Spleen (tissue), 11 donors: ENCODE measurements around the gene PARD3. TPM values are rescaled to one million over a fixed set of nuclear protein-coding genes. Genes with fewer than 3 reads are reported as not detected.

Experiments
- DNase-seq: peaks from one replicate; pipeline ENCODE4 v3.0.0-alpha.2; 2020
- H3K27ac ChIP-seq, 8 donors: fragments of 200-600 bp; sonication (generic) in 7 of 8; 1 replicate in 4 of 8; 2 replicates in 4 of 8; pipeline versions ENCODE4 v1.5.0 to v1.8.0; 2016 to 2021; ENCODE audit warnings: inconsistent platforms in 4 of 8, mild to moderate bottlenecking in 4 of 8, moderate library complexity in 1 of 8
- H3K27me3 ChIP-seq, 7 donors: fragments of 200-600 bp; sonication (generic) in 6 of 7; replicated peaks in 1 of 7; 1 replicate in 4 of 7; 2 replicates in 3 of 7; pipeline versions ENCODE4 v1.5.0 to v1.8.0; 2016 to 2021; ENCODE audit warnings: inconsistent platforms in 3 of 7, mild to moderate bottlenecking in 1 of 7
- H3K36me3 ChIP-seq, 6 donors: fragments of 200-600 bp; sonication (generic) in 5 of 6; 1 replicate in 4 of 6; 2 replicates in 2 of 6; pipeline versions ENCODE4 v1.5.0 to v1.8.0; 2016 to 2021; ENCODE audit warnings: inconsistent platforms in 2 of 6
- H3K4me1 ChIP-seq, 6 donors: fragments of 200-600 bp; sonication (generic) in 5 of 6; 1 replicate in 3 of 6; 2 replicates in 3 of 6; pipeline versions ENCODE4 v1.5.0 to v1.8.0; 2016 to 2021; ENCODE audit warnings: inconsistent platforms in 3 of 6
- H3K4me3 ChIP-seq, 8 donors: fragments of 200-600 bp; sonication (generic) in 7 of 8; 1 replicate in 4 of 8; 2 replicates in 4 of 8; pipeline versions ENCODE4 v1.5.0 to v1.8.0; 2016 to 2021; ENCODE audit warnings: inconsistent platforms in 4 of 8, mild to moderate bottlenecking in 4 of 8, moderate library complexity in 2 of 8
- H3K9me3 ChIP-seq, 8 donors: fragments of 200-600 bp; sonication (generic) in 7 of 8; 1 replicate in 4 of 8; 2 replicates in 4 of 8; pipeline versions ENCODE4 v1.5.0 to v1.8.0; 2016 to 2021; ENCODE audit warnings: inconsistent platforms in 4 of 8
- CTCF ChIP-seq, 11 experiments: fragments of 200-600 bp in 7 of 11; fragments of 450-650 bp in 4 of 11; sonication (generic) in 4 of 11; IDR thresholded peaks in 8 of 11; conservative IDR thresholded peaks in 3 of 11; 1 replicate in 7 of 11; 2 replicates in 4 of 11; pipeline versions ENCODE4 v1.4.0 to v1.8.0; 2016 to 2021; ENCODE audit warnings: antibody characterized with exemption in 11 of 11, inconsistent platforms in 4 of 11, mild to moderate bottlenecking in 1 of 11
- POLR2A ChIP-seq, 3 donors: fragments of 450-650 bp; IDR thresholded peaks; one replicate each; pipeline ENCODE4 v1.5.1; 2017; ENCODE audit warnings: antibody characterized with exemption in 3 of 3, mild to moderate bottlenecking in 1 of 3
- POLR2AphosphoS5 ChIP-seq, 3 donors: sonication (generic); formaldehyde crosslinking; IDR thresholded peaks; one replicate each; pipeline ENCODE4 v1.5.1; 2017; ENCODE audit warnings: antibody characterized with exemption in 3 of 3
- WGBS, 5 donors: extraction: QIAGEN DNeasy Blood & Tissue Kit in 3 of 5; methylation state at CpG; one replicate each; pipeline versions ENCODE4 v1.1.5 to v1.1.7; 2013 to 2018; 5-methylcytosine and 5-hydroxymethylcytosine counted together
- intact Hi-C: fragments of 100-400 bp; cut with DNase I; formaldehyde crosslinking; loops from one replicate; pipeline ENCODE4 v1.15.0; 2023; ENCODE audit warnings: low total_unique reads
- polyA plus RNA-seq, 3 donors: library from polyadenylated mRNA; stranded (reverse); fragments of 200-250 nt; gene quantifications; one replicate each; pipeline ENCODE4 v1.2.1, GENCODE V29; 2013
- total RNA-seq, 7 donors: library from RNA; depleted of rRNA in 3 of 7; stranded (reverse); fragments of >200 nt in 3 of 7; fragmentation: NEBNext Ultra II Directional in 4 of 7; extraction: Animal tissue kit (Norgen Biotek cat#: 25700) in 4 of 7; gene quantifications; one replicate each; pipeline versions ENCODE4 v1.1.0 to v1.2.1, GENCODE V29; 2016 to 2021
- donor health status: healthy with polysubstance abuse.
- donor health status: DM: no; HTN: no; CAD: no; lungs with moderate emphysema.
- donor health status: DM: no; HTN: no; CAD: no.
- donor health status: Bipolar disorder and iron deficiency.
- donor health status: healthy.
- donor health status: DM: no; HTN: no; CAD: no.
- donor health status: DM: yes; HTN: yes; CAD: no.

The PARD3 gene
- total and polyA plus RNA-seq, 10 donors: 2.8 to 18.9 (median 10.8) TPM

- no peak overlapping the region for H3K4me3 ChIP-seq
- WGBS, 5 donors: 61 to 76% (median 64%) methylated on average over 6 of the region's 6 CpGs
Observed at GRCh38 chr10:34374356-34375045, 440.6 kb downstream of the PARD3 start.

DNA sequence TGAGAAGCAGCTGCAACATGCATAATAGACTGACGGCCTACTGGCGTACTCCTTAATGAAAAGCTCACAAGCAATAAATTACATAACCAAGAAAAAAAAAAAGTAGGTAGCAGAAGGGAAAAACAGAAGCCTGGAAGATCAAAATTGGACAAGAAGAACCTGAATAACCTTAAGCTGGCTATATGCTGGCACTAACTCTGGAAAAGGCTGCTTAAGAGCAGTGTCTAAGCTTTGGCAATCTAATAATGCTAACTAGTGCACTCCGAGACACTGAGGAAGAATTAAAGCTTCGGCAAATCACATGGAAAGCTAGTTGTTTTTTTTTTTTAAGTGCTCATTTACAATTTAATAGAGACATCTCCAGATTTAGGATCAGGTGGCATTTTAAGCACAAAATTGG lies 441.9 kb downstream of the PARD3 start:
- Histone ChIP-seq H3K9me3 (peaks cover 0 to 6% (median 0%) of the 10 kb centered on the region in 8 donors), H3K4me3 (no peak overlapping the region), H3K36me3 (no peaks in the 10 kb centered on the region), H3K4me1 (no peaks in the 10 kb centered on the region), H3K27me3 (no peaks in the 10 kb centered on the region), H3K27ac (no peak overlapping the region)
- DNase-seq: no peak
- TF ChIP-seq CTCF (IDR thresholded peaks at IDR 0.05 in 8 of 11, conservative IDR thresholded peaks at IDR 0.05 in 3 of 11): no peak
- TF ChIP-seq POLR2AphosphoS5 (IDR thresholded peaks at IDR 0.05): no peak
- TF ChIP-seq POLR2A (IDR thresholded peaks at IDR 0.05): no peak
- WGBS, 5 donors: 91 to 93% (median 91%) methylated on average over 4 of the region's 4 CpGs
- intact Hi-C loops: no loop called here

More at GRCh38 chr10:34374356-34375045, 440.6 kb downstream of the PARD3 start:
- Histone ChIP-seq H3K4me1 (no peaks in the 10 kb centered on the region), H3K27ac (no peak overlapping the region), H3K27me3 (no peaks in the 10 kb centered on the region), H3K36me3 (no peaks in the 10 kb centered on the region), H3K9me3 (peaks cover 0 to 6% (median 0%) of the 10 kb centered on the region in 8 donors)
- no peak for TF ChIP-seq CTCF (IDR thresholded peaks at IDR 0.05 in 8 of 11, conservative IDR thresholded peaks at IDR 0.05 in 3 of 11)
- DNase-seq: no peak
- intact Hi-C loops: no loop called here

GRCh38 chr10:34372509-34372908 lies 442.6 kb downstream of the PARD3 start:
- H3K36me3 ChIP-seq: no peaks in the 10 kb centered on the region
- no peaks in the 10 kb centered on the region for H3K27me3 ChIP-seq
- H3K4me3 ChIP-seq: no peak overlapping the region
- TF ChIP-seq POLR2A (IDR thresholded peaks at IDR 0.05) (no peak), CTCF (IDR thresholded peaks at IDR 0.05 in 8 of 11, conservative IDR thresholded peaks at IDR 0.05 in 3 of 11) (no peak), POLR2AphosphoS5 (IDR thresholded peaks at IDR 0.05) (no peak)
- DNase-seq: no peak
- H3K4me1 ChIP-seq: no peaks in the 10 kb centered on the region
- no peak overlapping the region for H3K27ac ChIP-seq
- intact Hi-C loops: no loop called here
- peaks cover 0 to 6% (median 0%) of the 10 kb centered on the region in 8 donors for H3K9me3 ChIP-seq

- no peaks in the 10 kb centered on the region for H3K27me3 ChIP-seq
- no peak for DNase-seq
- 43 to 78% (median 62%) methylated on average over 5 of the region's 5 CpGs for WGBS, 5 donors
- no peaks in the 10 kb centered on the region for H3K4me1 ChIP-seq
- intact Hi-C loops: no loop called here
- H3K9me3 ChIP-seq: peaks cover 0 to 6% (median 0%) of the 10 kb centered on the region in 8 donors
- H3K27ac ChIP-seq: no peak overlapping the region
- H3K36me3 ChIP-seq: no peaks in the 10 kb centered on the region
- H3K4me3 ChIP-seq: no peak overlapping the region
- TF ChIP-seq POLR2A (IDR thresholded peaks at IDR 0.05) (no peak), POLR2AphosphoS5 (IDR thresholded peaks at IDR 0.05) (no peak), CTCF (IDR thresholded peaks at IDR 0.05 in 8 of 11, conservative IDR thresholded peaks at IDR 0.05 in 3 of 11) (no peak)
Observed at GRCh38 chr10:34370126-34370525, 445.0 kb downstream of the PARD3 start.
